Measurements from ENCODE around the gene TRAF1. TPM values are rescaled to one million over a fixed set of nuclear protein-coding genes. Genes with fewer than 3 reads are reported as not detected.

Gene TRAF1
- total RNA-seq, 1 experiment from 2014 or later = 1.4 TPM

GRCh38 chr9:120909904-120910303 lies 16.7 kb downstream of the TRAF1 start:
- Mint-ChIP-seq H3K36me3 (ENCODE audit: insufficient read depth in 1 of 3, low read depth in 3 of 3) (0 out of 7 replicates have a peak, but pooled peaks cover 0 to under 1% (median 0%) of the 10 kb centered on the region in 3 experiments), H3K4me1 (peaks cover 20 to 33% of the 10 kb centered on the region in 2 experiments)

More at GRCh38 chr9:120909904-120910303, 16.7 kb downstream of the TRAF1 start:
- H3K4ac ChIP-seq (ENCODE audit: low read depth, low read length) = no peak overlapping the region
- H3K4me3 Mint-ChIP-seq = no peak overlapping the region
- H4K91ac ChIP-seq (ENCODE audit: insufficient read length, low read depth, low read length) = no peak overlapping the region
- H3K14ac ChIP-seq (ENCODE audit: insufficient read depth, low read length) = no peak overlapping the region
- H3K18ac ChIP-seq (ENCODE audit: insufficient read length, low read depth, low read length) = no peak overlapping the region
- H3K79me2 ChIP-seq (ENCODE audit: insufficient read depth, low read length) = no peaks in the 10 kb centered on the region
- no peak overlapping the region for H2BK20ac ChIP-seq (ENCODE audit: low read depth, low read length, poor library complexity, severe bottlenecking)
- no peak overlapping the region for H3K9ac ChIP-seq (ENCODE audit: extremely low read depth, insufficient read length, low read length)
- H2BK15ac ChIP-seq (ENCODE audit: low read depth, low read length) = no peak overlapping the region
- no peak for TF ChIP-seq CTCF (conservative IDR thresholded peaks at IDR 0.05)
- no peaks in the 10 kb centered on the region for H3K23me2 ChIP-seq (ENCODE audit: insufficient read length, low read depth, low read length, poor library complexity, severe bottlenecking)
- H2BK5ac ChIP-seq (ENCODE audit: insufficient read length, low read length) = no peak overlapping the region
- no peak overlapping the region for H3T11ph ChIP-seq (ENCODE audit: low read length)
- H3K9me3 Mint-ChIP-seq = no peaks in the 10 kb centered on the region; a peak in 1 of 5 replicates
- no peak overlapping the region for H4K8ac ChIP-seq (replicated peaks; ENCODE audit: insufficient read length, low read depth, low read length)
- H3K9me3 ChIP-seq (ENCODE audit: control insufficient read depth, low read depth, low read length) = no peaks in the 10 kb centered on the region
- no peaks in the 10 kb centered on the region for H3K27me3 ChIP-seq (ENCODE audit: insufficient read depth, low read length)
- no peak for DNase-seq
- no peak overlapping the region for H2AK5ac ChIP-seq (ENCODE audit: insufficient read length, low read length)
- H2BK12ac ChIP-seq (ENCODE audit: insufficient read length, low read depth, low read length) = no peak overlapping the region
- no peak overlapping the region for H2AFZ ChIP-seq (ENCODE audit: low read length)
- H4K20me1 ChIP-seq (ENCODE audit: control insufficient read depth, insufficient read depth, insufficient read length) = no peaks in the 10 kb centered on the region
- peaks cover 10% of the 10 kb centered on the region; the same call in 1 of the 2 replicates for H3K4me1 ChIP-seq (ENCODE audit: insufficient read depth, low read length)
- WGBS (ENCODE audit: extremely low coverage, insufficient read length, low lambda C conversion rate) = no CpG with 5 or more reads among the region's 5 CpGs
- H2BK120ac ChIP-seq (ENCODE audit: low read depth, low read length, poor library complexity, severe bottlenecking) = no peak overlapping the region
- H3K23ac ChIP-seq (ENCODE audit: insufficient read length, low read depth, low read length) = no peak overlapping the region
- H3K79me1 ChIP-seq (ENCODE audit: insufficient read depth, low read depth, low read length, poor library complexity, severe bottlenecking) = no peaks in the 10 kb centered on the region
- H3K27ac Mint-ChIP-seq = no peak overlapping the region
- no peaks in the 10 kb centered on the region for H3K27me3 Mint-ChIP-seq (ENCODE audit: low read depth)
- H3K4me2 ChIP-seq (ENCODE audit: insufficient read depth, insufficient read length, low read length) = no peak overlapping the region
- H3K56ac ChIP-seq (ENCODE audit: insufficient read length, low read depth, low read length) = no peak overlapping the region
- H3K27ac ChIP-seq (ENCODE audit: insufficient read length, low read depth, low read length) = no peak overlapping the region
- no peak overlapping the region for H4K5ac ChIP-seq (ENCODE audit: insufficient read length, low read depth, low read length)
